GM18873 (cell line): ENCODE results near the gene LRRC1.

ENCODE experiments used
- ATAC-seq: cut with Tn5 transposase; IDR thresholded peaks from one replicate; pipeline ENCODE4 v1.9.1; 2021; ENCODE audit warnings: mild to moderate bottlenecking, moderate library complexity, moderate number of reproducible peaks; ENCODE audit not compliant: unreplicated experiment, low FRiP score

Gene LRRC1

DNA sequence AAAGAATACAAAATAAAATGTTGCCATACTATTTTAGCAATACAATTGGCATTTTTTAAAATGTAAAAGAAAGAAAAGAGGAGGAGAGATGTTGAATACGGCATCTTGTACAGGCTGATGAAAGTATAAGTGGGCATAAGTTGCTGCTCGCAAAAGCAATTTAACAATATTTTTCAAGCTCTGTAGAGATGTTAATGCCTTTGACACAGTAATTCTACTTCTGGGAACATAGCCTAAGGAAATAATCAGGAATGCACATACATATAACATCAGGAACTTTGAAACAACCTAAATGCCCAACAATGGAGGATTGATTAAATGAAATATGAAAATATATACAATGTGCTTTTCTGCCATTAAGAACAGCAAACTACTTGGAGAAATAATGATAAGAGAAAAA lies 80.2 kb downstream of the LRRC1 start:
- no peak for ATAC-seq

DNA sequence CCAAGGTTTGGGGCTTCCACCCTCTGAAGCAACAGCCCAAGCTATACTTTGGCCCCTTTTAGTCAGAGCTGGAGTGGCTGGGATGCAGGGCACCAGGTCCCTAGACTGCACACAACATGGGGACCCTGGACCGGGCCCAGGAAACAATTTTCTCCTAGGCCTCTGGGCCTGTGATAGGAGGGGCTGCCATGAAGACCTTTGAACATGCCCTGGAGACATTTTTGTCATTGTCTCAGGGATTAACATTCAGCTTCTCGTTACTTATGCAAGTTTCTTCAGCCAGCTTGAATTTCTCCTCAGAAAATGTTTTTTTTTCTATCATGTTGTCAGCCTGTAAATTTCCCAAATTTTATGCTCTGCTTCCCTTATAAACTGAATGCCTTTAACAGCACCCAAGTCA lies 82.3 kb downstream of the LRRC1 start:
- no peak for ATAC-seq

DNA sequence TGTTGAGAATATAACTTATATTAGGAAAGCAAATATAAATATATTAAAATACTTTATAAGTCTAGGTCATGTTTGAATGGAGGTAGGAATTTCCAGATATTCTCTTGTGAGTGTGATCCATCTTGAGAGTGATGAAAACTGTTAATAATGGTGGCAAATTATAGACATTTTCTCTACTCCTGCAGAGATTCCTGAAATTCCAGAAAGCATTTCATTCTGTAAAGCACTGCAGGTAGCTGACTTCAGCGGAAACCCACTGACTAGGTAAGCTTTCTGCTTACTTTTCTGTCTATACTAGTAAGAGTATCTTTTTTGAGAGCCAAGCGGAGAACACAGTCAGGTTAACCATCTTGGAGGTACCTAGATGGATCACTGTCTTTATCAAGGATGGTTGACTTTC lies 84.0 kb downstream of the LRRC1 start:
- no peak for ATAC-seq

DNA sequence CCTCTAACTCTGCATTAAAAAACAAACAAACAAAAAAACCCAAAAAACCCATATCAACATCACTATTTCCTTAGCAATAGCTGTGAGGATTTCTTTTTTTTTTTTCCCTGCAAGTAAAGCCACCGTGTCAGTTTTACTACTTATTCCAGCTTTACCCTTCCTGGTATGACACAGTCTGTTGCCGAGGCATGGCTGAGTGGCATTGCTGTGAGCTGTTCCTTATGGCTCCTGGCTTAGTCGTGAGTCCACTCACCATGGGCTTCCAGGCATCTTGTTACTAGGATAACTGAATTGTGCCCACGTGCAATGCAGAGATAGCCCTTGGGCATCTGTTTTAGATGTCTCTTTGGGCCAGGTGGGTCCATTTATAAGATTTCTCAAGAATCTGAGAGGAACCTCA lies 84.8 kb downstream of the LRRC1 start:
- no peak for ATAC-seq

DNA sequence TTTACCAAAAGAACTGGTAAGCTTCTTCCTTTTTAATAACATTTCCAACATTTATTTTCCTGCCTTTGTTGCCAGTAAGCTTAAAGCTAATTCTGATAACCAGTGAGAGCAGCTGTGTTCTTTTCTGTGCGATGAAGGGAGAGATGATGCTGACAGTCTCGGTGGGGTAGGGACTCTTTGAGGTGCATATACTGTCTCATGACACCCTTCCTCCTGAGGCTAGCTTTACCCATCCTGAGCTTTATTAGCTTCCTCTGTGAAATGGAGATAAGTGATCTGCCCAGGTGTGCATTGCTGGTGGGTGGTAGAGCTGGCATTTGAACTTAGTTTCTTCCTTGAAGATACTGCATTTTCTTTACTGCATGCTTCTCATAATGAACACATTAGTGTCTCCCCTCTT lies 92.5 kb downstream of the LRRC1 start:
- no peak for ATAC-seq

DNA sequence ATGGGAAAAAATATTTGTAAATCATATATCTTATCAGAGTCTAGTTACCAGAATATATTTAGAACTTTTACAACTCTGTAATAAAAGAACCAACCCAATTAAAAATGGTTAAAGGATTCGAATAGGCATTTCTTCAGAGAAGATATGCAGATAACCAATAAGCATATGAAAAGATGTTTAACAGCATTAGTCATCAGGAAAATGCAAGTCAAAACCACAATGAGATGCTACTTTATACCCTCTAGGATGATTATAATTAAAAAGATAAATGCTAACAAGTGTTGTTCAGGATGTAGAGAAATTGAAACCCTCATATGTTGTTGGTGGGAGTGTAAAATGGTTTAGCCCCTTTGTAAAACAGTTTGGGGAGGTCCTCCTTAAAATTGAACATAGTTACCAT lies 94.1 kb downstream of the LRRC1 start:
- ATAC-seq, result no peak

DNA sequence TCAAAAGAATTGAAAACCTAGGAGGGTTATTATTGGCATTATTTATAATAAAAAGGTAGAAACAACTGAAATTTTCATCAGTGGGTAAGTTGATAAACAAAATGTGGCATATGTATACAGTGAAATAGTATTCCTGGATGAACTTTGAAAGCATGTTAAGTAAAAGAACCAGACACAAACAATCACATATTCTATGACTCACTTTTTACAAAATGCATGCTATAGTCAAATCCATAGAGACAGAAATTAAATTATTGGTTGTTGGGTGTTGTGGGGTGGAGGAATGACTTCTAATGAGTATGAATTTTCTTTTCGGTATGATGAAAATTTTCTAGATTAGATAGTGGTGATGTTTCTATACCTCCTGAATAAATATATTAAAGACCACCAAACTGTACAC lies 94.6 kb downstream of the LRRC1 start:
- no peak for ATAC-seq

DNA sequence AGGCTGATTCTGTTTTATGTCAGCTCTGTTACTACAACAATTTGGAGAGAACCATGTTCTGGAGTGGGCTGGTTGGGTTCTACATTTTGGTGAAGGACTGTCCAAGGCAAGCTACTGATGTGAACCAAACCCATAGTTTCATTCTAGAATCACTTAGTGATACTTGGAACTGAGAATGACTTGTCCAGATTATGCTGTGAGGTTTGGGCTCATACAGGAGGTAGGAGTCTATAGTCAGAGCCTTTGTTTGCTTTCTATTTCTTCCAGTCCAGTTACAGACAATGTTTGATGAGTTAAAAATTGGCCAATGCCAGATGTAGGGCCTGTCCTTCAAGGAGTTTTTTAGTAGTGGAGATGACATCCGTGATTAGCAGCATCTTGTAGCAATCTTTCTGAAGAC lies 97.9 kb downstream of the LRRC1 start:
- peak; percentile 75 for ATAC-seq

DNA sequence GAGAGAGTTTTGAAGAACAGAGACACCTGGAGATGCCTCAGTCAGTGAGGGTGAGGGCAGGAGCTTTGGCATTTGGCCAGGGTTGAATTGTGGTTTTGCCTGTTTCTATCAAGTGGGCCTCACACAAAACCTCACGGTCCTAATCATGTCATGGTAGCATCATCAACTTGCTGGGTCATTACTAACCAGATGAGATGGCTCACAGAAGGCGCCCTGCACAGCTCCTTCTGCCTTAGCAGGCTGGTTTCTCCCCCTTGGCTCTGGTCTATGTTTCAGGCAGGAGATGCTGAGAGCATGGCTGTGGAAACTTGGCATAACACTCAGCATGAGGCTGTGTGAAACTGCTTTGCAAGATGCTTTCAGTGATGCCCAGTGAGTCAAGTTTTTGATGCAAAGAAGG lies 99.3 kb downstream of the LRRC1 start:
- ATAC-seq, result peak; percentile 47

DNA sequence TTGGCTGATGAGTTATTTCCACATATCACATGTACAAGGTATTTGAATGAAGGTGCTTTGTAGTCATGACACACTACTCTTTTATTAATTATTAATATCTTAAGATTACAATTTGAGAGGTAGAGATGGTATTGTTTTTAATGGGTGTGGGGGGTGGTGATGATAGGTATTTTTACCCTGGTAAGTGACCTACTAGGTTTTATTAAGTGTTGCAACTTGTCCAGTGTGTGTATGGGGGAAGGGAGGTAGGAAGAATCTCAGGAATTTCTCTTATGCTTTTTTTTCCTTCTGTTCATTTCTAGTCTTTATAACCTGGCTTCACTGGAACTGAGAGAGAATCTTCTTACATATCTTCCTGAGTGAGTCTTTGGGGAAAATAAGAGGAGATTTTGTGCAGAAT lies 101.4 kb downstream of the LRRC1 start:
- no peak for ATAC-seq

DNA sequence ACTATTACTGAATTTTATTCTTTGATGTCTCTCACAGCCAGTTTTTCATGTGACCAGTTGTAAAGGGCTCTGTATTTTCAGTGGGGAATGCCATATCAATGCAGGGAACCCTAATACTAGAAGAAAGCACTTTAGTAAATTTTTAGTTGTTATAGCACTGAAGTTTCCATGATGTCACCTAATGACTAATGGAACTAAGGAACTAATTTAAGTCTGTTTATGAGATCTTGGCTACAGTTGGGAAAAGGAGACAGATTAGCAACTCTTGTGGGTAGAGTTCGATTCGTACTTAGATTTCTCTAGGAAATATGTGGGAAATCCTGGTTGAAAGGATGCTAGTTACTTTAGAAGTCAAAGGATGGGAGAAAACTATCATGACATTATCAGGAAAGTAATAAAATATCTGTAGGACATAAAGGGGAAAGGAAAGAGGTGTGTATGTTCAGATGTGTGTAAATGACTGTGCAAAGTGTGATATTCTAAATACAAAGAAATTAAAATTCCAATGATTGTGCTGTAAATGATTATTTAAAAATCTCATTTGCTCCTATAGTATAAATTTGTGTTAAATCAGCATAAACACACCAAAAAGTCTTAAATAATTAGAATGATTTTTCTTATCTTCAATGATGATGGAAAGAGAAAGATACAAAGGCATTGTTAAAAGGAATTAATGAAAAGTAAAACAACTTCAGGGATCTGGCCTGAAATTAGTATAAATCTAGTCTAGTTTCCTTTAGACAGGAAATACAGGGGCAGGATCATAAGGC lies 103.4 kb downstream of the LRRC1 start:
- no peak for ATAC-seq

DNA sequence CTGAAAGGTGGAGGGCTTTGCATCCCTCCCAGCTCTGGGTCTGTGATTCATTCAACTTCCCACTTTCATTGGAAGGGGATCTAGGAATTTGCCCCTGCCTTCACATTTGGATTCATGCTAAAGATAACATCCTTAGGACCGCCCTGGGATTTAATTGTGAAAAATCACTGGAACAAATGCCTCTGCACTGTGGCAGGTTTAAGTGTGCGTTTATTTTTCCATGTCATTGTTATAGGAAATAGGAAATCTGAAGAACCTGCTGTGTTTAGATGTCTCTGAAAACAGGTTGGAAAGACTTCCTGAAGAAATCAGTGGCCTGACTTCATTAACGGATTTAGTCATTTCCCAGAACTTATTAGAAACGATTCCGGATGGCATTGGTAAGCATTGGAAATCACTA lies 104.7 kb downstream of the LRRC1 start:
- ATAC-seq, result no peak

DNA sequence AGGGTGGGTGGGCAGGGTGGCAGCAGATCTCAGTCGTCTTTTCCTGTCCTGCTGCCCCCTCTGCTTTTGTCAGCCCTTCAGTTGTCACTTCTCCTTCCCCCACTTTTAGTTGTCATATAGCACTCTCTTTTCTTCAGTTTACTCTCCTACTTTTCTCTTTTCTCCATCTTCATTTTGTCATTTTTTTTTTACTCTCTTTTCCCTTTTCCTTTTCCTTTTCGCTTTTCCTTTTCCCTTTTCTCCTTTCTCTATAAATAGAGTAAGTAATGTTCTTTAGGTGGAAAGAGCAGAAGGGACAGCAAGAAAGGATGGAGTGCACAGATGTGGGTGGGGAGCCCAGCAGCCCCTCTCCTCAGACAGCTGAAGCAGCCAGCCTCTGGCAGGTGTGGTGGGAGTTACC lies 108.6 kb downstream of the LRRC1 start:
- no peak for ATAC-seq

DNA sequence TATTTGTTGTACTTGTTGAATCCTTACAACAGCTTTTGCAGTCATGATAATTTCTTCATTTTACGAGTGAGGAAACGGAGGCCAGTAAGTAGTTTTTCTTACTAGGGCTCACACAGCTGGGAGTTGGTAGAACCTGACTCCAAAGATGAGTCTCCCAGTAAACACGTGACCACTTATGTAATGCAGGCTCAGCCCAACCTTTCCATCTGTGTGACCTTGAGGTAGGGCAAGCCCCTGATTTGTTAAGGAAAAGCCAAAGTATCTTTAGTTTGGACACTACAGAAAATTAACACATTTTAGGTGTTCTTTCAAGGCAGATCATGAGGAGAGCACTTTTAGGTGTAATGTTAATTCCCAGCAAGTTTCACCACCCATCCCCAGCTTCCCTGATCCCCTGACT lies 111.3 kb downstream of the LRRC1 start:
- ATAC-seq, result no peak

DNA sequence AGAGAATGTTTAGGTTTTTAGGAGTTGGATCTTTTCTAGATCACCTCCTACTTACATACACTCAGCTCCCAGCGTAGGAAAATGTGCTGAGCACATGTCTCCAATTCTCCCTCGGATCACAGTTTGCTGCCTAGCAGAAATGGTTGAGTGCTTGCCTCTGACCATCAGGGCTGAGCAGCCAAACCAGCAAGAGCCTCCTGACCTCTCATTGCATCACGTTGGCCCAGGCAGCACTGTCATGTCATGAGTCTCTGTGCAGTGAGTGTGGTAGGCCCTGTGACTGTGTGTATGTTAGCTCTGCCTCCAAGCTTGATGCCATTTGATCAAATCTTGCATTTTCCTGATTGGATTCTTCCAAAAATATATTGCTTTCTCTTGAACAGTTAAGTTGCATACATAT lies 112.0 kb downstream of the LRRC1 start:
- ATAC-seq, result no peak

DNA sequence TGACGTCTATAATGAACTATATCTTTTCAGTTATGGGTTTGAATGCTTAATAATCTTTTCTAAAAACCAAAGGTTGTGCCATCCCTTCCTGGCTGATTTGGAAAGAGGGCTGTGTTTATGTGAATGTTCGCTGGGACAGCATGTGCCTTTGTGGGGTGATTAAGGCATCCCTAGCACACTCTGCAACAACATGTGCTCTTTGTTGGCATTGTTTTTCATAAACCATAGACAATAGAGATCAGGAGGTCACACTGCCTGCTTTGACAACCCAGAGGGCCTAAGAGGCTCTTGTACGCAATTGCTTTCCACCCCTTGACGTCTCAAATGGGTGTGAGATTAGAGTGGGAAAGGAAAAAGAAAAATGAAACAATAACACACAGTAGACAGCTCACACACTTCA lies 116.0 kb downstream of the LRRC1 start:
- no peak for ATAC-seq

DNA sequence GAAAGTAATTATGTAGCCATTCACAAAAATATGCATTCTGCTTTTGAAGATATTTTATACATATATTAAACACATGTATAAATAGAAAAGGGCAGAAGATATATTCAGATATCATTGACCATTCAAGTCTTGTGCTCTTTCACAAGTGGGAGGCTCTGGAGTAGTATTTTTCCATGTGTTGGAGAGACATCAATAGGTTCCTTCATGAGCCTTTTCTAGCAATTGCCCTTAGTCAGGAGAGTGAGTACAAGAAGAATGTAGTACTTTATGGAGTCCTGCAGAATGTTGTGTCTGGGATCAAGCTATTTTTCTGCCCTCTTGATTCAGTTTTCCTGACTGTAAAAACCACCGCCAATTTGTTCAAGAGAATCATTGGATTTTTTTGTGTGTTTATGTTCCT lies 117.9 kb downstream of the LRRC1 start:
- ATAC-seq, result no peak

DNA sequence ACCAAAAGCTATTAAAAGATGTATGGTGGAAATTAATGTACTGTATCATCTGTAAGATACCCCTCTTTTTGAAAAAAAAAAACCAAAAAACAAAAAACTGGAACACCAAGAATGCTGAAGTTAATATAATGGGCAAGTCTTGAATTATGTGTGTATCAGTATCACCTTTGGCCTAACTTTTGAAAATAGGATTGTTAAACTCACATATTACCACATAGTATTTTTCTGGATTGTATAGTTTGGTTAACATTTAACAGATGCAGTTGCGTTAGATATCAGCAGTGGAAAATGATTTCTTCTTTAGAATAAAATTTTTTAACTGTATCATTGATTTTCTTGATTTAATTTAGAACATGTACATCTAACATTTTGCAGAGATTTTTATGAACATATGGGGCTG lies 118.5 kb downstream of the LRRC1 start:
- ATAC-seq, result no peak

DNA sequence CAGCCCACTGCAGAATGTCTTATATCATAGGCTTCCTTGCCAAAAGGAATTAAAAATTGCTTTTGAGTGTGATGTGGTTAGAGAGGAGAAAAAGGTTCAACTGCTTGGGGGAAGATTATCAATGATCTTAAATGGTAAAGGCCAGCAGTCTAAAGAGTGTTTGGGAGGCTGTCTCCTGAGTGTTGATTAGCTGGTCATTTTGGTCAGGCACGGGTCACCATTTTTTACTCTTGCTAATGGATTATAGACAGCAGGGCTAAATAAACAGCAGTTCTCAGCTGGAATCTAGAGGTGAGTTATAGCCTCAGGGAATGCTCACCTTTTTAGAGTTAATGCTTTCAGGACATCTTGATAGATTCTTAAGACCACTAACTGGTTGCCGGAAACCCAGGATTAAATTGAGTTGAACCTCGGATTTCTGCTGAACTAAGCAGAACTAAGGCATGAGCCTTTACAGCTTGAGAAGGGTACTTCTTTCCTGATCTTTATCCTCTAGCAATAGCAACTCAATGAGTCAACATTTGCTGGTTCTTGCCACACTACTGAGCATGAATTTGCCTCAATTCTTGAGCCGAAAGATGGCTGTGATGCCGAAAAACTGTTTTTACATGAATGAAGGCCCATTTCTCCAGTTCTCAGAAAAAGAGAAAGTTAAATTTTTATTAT lies 120.4 kb downstream of the LRRC1 start:
- ATAC-seq, result no peak

DNA sequence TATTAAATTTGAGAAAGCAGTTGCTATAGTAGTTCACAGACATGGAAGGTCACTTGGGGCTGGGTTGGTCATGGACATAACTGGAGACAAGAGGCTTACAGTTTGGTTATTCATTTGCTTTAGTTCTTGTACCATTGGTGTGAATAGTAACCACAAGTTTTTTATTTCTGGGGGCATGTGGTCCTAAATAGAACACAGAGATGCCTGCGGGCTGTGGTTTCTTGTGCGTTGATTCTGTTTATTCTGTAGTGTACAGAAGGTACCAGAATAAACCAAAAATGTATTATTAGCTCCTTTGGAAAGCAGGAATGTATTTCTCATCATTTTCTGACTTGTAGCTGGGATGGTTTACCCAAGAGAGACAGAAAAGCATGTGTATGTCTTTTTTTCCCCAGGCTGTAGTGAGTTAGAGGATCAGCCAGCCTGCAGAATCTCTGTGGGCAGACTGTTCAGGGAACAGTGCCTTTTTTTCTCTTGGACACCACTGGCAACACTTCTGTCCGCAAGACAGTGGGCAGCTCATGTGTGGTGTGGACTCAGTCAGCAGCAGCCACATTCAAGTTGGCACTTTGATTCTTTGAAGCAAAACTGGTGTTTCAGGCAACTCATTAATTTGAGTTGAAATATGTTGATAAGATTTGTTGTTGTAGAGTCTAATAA lies 122.1 kb downstream of the LRRC1 start:
- ATAC-seq, result peak; percentile 73

DNA sequence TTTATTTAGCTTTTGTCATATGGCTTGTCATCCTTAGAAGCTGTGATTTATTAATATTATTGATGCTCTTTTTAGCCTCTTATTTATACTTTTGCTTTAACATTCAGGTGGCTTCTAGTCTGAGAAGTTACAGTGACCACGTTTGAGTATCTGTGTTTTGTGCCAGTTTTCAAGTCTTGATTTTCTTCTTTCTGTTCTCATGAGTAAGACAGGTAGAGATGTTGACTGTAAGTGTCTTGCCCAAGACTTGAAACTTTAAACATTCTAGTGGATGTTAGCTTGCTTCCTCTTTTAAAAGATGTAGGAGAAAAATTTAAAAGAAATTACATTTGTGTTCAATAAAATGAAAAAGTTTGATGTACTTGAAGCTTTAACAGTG lies 122.6 kb downstream of the LRRC1 start:
- peak; percentile 54 for ATAC-seq
